Umbilical cord (tissue), 2 donors: Measurements from ENCODE around the gene ZBTB7C. TPM values are rescaled to one million over a fixed set of nuclear protein-coding genes. Genes with fewer than 3 reads are reported as not detected.
"Not testable (repeated sequence)": the region's sequence is repeated elsewhere in the genome, so short reads cannot be mapped to it uniquely, and the experiment has no call there.

Experiments used
- DNase-seq: peaks from one replicate; pipeline ENCODE4 v3.0.0-alpha.2; 2015; ENCODE audit warnings: low spot score
- total RNA-seq: library from RNA; depleted of rRNA; stranded (reverse); fragments of >200 nt; gene quantifications from one replicate; pipeline ENCODE4 v1.2.3, GENCODE V29; 2014; ENCODE audit warnings: low replicate concordance; ENCODE audit not compliant: insufficient read depth

ZBTB7C gene
- total RNA-seq, 1 donor from 2014 or later, result 1.7 TPM

DNA sequence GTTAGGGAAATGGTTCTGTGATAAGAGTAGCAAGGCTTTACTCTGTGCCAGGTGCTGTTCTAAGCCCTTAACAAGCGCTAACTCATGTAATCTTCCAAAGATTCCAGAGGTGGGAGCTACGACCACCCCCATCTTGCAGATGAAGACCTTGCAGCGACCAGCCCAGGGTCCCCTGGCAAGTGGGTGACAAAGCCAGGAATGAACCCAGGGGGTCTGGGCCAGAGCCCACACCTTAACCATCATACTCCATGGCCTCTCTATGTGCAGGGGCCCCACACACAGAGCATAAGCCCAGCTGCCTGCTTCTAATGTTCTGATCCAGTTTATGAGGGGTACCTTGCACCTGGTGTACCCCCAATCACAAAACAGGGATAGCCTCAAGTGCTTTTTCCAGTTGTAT lies 105.3 kb downstream of the ZBTB7C start:
- no peak for DNase-seq

DNA sequence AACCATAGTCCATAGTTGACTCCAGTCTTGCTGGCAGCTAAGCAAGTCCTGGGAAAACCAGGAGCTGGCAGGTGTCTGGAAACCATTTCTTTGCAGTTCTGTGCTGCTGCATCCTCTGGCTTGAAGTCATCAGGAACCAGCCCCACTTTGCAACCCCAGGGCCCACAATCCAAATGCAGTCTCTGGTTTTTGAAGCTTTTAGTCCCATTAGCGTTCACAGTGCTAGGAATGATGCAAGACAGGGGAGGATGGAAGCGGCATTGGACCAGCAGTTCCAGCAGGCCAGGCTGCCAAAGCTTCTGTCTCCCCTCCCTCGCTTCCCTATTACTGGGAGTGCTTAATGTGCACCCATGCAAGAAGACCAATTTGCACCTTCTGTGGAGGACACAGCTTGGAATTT lies 106.4 kb downstream of the ZBTB7C start:
- DNase-seq, result no peak

DNA sequence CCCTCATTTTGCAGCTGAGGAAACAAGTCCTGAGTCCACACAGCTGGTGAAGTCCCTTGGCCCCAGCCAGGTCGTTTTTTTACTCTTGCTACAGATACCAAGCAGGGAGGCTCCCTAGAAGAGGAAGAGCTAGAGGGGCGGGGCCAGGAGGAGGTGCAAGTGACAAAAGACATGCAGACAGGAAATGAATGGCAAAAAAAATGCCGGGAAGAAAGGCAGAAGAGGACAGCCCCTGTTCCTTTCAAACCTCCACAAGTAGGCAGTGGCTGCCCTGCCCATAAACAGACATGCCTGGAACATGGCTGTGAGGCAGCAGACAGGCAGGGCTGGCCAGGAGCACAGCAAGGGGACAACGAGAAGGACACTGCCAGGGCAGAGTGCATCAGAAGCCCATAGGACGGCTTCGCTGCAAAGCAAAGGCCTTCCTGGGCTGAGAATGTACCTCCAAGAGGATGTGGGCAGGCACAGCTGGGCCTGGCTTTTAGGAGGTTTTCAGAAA lies 108.7 kb downstream of the ZBTB7C start:
- DNase-seq, result peak; percentile 52

DNA sequence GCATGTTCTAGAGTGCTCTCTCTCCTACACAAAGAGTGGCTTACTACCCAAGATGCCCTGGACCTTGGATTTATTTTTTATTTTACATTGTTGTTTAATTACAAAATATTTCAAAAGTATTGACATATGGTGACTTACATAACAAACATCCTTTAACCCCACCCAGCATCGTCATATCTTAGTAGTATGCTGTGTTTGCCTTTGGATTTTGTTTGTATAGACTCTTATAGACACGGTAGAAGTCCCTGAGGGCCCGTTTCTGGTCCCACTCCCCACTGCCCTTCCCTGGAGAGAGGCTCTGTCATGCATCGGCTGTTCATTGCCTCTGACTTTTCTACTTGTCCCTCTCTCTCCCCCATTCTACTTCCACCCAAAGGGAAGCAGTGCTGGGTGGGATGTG lies 112.0 kb downstream of the ZBTB7C start:
- DNase-seq, result no peak

DNA sequence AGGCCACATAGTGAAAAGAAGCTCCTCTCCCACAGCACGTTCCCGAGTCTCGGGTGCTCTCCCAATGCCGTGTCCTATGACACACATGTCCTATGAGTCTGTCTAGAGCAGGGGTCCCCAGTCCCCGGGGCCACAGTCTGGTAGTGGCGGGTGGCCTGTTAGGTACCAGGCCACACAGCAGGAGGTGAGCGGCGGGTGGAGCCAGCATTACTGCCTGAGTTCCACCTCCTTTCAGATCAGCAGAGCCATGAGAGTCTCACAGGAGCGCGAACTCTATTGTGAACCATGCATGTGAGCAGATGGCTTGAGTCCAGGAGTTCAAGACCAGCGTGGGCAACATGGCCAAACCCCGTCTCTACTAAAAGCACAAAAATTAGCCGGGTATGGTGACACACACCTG lies 112.6 kb downstream of the ZBTB7C start:
- DNase-seq, result no peak

DNA sequence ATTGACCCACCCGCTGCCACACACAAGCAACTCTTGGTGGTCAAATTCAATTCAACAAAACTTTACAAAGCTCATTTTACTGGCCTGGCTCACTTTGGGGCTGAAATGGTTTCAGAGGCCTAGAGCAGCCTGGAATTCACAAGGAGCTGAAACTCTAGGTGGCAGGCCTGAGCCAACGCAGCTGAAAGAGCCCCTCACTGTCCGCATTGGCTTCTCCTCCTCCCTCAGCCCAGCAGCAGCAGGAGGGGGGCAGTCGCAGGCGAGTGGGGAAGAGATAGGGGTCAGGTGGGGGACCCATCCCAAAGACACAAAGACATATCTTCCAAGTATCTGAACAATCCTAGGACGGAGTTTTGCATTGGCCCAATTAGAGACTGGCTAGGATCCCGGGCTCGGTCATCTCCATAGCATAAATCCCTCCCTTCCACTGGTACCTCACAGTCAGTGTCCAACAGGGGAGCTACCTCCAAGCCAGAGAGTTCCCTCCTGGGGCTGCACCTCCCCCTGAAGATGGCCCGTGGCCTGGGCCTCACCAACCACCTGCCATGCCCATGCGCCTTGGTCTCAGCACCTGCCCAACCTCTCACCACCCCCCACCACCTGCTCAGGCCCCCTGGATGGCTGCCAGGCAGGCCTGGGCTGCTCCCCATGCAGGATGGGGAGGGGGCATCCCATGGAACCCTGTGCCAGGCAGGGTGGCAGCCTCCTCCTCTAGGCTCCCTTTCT lies 113.4 kb downstream of the ZBTB7C start:
- DNase-seq, result peak; percentile 29

DNA sequence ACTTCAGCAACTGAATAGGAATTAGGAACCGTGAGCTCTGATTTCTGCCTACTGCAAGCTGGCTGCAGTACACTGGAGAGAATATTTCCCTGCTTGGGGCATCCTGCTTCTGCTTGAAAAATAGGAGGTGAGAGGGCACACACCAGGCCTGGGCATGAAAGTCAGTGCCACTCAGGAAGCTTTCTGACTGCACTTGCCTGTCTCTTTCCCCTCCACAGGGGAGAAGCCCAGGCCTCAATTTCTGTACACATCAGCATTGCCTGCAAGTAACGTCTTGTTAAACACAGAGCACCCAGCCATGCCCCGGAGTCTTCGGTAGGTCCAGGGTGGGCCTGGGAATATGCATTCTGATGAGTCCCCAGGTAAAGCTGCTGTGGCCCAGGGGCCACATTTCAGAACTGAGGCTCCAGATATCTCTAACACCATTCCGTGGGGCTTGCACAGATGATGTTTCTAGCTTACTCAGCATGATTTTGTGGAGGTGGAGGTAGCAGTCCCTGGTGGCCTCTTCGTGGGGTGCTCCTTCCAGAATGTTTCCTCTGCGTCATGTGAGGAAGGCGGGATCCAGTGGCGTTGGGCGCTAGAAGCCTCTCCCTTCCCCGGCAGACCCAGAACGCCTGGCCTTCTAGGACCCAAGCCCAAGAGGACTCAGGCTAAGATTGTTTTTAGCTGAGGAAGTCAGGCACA lies 114.1 kb downstream of the ZBTB7C start:
- DNase-seq, result no peak

DNA sequence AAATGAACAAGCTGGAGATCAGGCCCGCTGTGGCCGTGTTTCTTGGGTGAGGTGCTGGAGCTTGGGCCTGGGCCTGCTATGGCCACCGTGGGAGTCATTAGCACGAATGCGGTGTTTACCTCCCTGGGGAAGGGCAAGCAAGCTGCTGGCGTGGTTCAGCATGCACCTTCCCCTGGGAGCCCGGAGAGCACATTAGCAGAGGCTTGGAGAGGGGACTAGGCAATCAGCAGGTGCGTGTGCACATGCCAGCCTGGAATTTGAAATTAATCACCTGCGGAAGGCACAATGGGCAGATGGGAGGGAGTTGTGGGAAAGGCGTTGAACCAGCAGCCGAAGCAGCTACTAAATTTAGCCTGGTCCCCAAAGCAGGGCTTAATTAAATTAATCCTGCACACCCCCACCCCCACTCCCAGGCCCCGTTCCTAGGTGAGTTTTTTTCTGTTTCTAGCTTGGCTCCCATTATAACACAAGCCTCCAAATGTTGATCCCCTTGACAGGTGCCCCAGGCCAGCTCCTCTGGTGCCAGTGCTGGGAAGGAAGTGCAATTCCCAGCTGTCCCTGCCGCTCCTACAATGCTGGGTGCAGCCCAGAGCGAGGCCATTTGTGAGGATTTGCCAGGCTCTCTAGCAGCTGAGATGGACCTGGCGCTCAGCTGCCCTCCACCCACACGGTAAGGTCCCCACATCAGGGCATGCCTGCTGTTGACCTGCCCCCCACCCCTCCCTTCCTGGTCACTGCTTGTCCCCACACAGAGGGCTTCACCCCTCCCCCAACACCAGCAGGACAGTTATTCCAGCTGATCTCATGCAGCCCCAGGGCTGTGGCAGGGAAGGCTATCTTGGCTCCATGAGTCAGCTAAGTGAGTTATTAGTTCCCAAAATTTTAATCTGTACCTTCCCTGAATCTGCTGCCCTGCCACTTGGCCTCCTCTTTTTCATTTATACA lies 115.0 kb downstream of the ZBTB7C start:
- no peak for DNase-seq

DNA sequence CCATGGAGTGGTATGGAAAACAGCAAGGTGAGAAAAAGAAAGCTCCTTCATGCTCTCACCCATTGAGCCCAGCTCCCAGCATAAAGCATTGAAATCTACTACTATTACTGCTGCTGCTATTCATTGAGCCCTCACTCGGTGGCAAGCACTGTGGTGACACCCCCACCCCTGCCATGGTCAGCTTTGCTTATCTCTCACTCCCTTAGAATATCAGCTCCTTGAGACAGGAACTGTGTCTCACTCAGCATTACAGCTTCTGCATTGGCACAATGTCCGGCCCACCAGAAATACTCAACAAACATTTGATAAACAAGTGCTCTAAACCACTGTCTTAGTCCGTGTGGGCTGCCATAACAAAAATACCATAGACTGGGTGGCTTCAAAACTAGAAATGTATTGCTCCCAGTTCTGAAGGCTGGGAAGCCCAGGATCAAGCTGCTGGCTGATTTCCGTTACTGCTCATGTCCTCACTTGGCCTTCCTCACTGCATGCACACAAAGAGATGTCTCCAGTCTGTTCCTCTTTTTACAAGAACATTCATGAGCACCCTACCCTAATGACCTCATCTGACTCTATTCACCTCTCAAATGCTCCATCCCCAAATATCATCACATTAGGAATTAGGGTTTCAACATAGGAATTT lies 116.3 kb downstream of the ZBTB7C start:
- DNase-seq, result no peak

DNA sequence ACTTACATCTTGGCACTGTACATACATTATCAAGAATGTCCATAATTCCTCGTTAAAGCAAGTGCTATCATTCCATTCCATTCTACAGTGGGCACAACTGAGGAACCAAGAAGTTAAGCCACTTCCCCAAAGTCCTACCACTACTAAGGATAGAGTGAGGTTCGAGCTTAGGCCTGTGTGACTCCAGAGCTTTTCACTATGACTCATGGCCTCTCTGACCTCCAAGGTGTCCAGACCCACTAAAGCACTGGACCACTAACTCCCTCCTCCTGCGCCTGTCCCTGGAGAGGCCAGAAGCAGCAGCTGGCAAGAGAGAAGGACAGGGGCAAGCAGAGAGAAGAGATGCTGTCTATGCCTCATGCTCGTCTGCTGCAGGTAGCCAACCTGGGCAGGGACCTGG lies 117.0 kb downstream of the ZBTB7C start:
- no peak for DNase-seq

DNA sequence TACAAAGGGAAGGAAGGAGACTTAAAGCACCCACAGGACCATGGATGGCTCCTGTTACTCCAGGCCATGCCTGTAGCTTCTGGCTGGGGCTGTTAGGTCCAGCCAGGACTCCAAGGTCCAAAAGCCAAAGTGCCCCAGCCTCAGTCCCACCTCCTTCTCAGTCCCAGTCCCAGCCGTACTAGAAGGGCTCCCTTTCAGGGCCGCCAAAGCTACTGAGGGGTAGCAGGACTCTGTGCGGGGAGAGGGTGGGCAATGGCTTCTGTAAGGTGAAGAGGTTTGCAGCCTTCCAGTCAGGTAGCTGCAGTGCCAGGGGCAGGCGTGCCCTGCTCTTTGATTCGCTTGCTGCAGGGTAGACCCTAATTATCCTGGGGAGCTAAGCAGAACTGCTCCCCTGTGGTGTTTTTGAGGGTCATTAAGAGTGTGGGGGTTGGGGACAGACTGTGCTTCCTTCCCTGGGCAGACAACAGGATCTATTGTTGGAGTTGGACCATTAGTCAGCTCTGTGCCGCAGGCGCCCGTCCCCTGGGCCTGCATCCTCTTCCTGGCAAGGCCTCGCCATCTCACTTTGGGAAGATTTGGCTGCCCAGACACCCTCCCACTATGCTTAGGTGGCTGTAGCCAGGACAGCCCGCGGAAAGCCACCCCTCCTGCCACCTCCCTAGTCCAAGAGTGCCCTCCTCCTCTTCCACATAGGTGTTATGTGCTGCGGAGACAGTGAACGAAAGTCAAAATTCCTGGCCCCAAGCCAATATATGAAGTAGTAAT lies 118.8 kb downstream of the ZBTB7C start:
- no peak for DNase-seq

DNA sequence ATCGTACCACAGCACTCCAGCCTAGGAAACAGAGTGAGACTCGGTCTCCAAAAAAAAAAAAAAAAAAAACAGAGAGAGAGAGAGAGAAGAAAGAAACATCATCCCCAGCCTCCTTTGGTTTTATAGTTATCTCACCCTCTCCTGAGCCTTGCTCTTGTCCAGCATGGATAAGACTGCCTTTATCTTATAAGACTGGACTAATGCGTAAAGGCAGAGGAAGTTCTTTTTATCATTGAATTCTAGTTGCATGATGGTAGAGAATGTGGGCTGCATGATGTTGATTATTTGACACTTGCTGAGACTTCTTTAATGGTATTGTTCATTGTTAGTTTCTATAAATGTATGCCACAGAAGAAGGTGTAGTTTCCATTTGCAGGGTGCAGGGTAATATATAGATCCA lies 124.4 kb downstream of the ZBTB7C start:
- DNase-seq, result no peak

DNA sequence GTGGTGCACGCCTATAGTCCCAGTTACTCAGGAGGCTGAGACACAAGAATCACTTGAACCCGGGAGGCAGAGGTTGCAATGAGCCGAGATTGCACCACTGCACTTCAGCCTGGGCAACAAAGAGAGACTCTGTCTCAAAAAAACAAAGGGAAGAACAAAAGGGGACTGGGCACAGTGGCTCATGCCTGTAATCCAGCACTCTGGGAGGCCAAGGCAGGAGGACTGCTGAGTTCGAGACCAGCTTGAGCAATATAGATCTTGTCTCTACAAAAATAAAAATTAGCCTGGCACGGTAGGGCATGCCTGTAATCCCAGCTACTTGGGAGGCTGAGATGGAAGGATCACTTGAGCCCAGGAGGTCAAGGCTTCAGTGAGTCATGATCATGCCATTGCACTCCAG lies 125.2 kb downstream of the ZBTB7C start:
- DNase-seq, result not testable (repeated sequence)

DNA sequence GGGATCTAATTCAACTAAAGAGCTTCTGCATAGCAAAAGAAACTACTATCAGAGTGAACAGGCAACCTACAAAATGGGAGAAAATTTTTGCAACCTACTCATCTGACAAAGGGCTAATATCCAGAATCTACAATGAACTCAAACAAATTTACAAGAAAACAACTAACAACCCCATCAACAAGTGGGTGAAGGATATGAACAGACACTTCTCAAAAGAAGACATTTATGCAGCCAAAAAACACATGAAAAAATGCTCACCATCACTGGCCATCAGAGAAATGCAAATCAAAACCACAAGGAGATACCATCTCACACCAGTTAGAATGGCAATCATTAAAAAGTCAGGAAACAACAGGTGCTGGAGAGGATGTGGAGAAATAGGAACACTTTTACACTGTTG lies 127.7 kb downstream of the ZBTB7C start:
- not testable (repeated sequence) for DNase-seq

DNA sequence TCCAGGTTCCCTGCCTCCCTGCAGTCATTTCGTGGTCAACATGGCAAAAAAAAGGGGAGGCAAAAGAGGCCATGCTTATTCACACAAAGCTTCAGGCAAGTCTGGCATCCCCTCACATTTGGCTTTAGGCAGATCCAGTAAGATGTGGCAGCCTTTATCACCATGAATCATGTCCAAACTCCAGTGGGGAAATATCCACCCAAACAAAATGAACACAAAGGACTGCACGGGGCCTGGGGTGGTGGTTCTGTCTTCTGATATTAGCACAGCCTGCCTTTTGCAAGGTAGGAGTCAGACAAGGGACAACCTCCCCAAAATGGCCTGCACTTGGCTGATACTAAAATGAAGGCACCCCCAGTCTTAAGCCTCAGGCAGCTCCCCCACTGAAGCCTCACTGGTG lies 129.9 kb downstream of the ZBTB7C start:
- no peak for DNase-seq

DNA sequence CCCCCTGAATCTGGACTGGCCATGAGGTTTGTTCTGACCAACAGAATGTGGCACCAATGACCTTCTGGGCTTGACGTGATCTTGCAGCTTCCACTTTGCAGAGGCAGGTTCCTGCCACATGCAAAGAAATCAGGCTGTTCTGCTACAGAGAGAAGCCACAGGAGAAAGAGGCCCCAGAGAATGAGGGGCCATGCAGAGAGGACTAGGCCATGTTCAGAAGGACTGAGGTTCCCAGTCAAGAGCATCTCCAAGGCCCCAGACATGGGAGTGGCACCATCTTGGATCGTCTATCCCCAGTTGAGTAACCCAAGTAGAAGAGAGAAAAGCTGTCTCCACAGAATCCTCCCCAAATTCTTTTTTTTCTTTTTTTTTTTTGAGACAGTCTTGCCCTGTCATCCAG lies 131.1 kb downstream of the ZBTB7C start:
- no peak for DNase-seq

DNA sequence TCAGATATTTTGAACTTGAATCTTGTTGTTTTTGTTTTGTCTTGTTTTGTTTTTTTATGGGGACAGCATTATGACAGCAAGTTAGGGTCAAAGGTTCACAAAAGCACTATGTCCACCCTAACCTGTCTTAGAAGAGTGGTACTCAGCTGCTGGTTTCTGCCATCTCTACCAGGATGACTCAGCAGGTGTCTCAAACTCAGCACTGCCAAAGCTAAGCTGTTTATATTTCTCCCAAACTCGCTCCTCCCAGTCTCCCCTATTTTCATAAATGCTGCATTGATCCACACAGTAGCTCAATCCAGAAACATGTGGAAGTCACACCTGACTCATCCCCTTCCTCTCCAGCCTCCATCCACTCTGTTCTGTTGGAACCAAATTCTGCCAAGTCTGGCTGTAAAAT lies 134.9 kb downstream of the ZBTB7C start:
- DNase-seq, result no peak

DNA sequence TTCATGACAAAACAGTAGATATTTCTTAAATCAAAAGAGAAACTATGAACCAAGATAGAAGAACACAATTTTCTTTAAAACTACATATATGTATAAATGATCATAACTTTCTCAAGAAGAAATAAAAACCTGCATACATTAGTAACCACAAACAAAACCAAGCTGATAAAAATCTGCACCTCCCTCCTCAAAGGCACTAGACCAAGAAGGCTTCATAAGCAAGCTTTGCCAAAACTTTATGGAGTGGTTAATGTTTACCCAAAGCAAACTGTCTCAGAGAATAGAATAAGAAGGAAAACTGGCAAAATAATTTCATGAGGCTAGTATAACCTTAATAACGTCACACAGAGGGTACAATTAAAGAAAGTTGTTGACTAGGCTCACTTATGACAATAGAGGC lies 138.3 kb downstream of the ZBTB7C start:
- no peak for DNase-seq

DNA sequence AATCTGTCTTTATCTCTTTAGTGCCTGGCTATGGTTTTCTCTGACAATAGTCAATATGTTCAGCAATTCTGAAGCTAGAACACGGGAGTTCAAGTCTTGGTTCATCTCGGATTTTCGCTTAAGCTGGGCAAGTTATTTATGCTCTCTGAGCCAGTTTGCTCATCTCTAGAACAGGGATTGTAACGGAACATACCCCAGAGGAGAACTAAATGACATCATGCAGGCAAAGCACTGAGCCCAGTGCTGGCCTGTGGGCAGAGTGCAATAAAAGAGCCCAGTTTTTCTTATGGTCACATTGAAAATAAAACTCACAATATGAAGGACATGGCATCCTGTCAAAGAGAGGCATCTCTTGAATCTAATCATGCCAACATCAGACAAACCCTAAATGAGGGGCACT lies 143.9 kb downstream of the ZBTB7C start:
- DNase-seq, result no peak

DNA sequence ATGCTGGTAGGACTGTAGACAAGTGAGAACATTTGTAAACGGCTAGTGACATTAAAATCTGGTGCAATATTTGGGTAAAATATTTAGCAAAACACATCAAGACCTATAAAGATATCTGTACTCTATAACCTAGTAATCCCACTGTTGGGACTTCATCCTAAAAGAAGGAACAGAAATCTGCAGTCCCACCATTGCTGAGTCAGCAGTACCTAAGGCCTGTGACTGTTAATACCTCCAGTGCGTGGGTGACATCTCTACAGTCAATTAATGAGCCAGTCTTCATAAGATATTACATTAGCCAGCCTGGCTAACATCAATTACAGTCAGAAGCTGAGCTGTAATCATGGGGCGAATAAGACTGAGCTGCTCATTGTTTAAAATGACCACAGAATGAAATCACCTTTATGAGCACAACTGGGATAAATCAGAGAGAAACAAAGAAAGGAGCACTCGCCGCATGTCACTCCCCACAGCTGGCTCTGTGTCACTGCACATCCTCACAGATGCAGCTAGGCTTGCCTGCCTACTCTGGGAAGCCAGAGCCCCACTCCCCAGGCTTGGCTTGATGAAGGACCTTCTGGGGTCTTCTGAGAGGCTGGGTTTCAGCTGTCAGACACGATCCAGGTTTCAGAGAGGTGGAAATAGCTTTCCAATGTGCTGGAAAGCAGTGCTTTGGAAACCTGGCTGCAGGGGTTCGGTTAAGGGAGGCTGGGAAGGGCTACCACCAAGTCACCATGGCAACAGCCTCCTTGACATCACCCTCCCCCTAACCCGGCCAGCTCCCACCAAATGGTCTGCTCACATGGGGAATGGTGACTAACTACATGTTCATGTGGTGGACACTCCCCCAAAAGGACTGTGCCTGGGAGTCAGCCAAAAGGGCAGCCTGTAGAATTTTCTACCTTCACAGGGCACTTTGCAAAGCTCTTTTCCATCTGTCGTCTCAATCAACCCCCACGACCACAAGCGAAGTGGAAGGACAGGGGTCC lies 145.0 kb downstream of the ZBTB7C start:
- no peak for DNase-seq
